HepG2 (cell line): Measurements from ENCODE around the gene DCP1B. TPM values are rescaled to one million over a fixed set of nuclear protein-coding genes. Genes with fewer than 3 reads are reported as not detected.

Source experiments
- ATAC-seq: fragments of 200-7000 bp; cut with Tn5 transposase; 3 replicates; pipeline ENCODE4 v1.9.1; 2020; ENCODE audit warnings: mild to moderate bottlenecking, moderate library complexity
- BruUV-seq: library from RNA; stranded (reverse); fragments of 400-500 nt; replicated peaks from 2 replicates; lab custom pipeline; 2021; lab: Mats Ljungman, UMichigan
- CTCF ChIA-PET: fragments of 300-600 bp; formaldehyde crosslinking; extraction: SDS; loops from one replicate; lab custom pipeline; 2021; ENCODE audit warnings: low total read pairs, inconsistent platforms, low intra/inter-chr PET ratio; lab: Yijun Ruan, JAX
- POLR2A ChIA-PET: fragments of 350-600 bp; sonication (Branson Sonifier 250); formaldehyde crosslinking; loops from one replicate; lab custom pipeline; 2020; ENCODE audit warnings: antibody characterized with exemption, inconsistent platforms; lab: Yijun Ruan, JAX
- DNase-seq: peaks from one replicate; pipeline ENCODE4 v3.0.0-alpha.2; 2015; ENCODE audit warnings: low spot score
- FAIRE-seq: peaks from 3 replicates; lab custom pipeline; 2011; peaks lifted over from hg19 to GRCh38; lab: Jason Lieb, UNC
- H2AFZ ChIP-seq: one replicate; pipeline ENCODE4 v1.6.1; 2011; ENCODE audit warnings: low read length, inconsistent platforms
- H3K27ac ChIP-seq: fragments of 300-600 bp; 3 replicates; pipeline ENCODE4 v1.8.0; 2011; ENCODE audit warnings: mixed run types, mild to moderate bottlenecking, mixed read lengths, low read length, inconsistent platforms; ENCODE audit not compliant: insufficient read depth; ENCODE audit errors: extremely low read length
- H3K27me3 ChIP-seq, 2 experiments: fragments of 200-600 bp in 1 of 2; 2 replicates in 1 of 2; 3 replicates in 1 of 2; pipeline versions ENCODE4 v1.6.0 to v1.8.0; 2011; ENCODE audit warnings: low read length in 2 of 2, mild to moderate bottlenecking in 2 of 2, moderate library complexity in 2 of 2, inconsistent platforms in 1 of 2; ENCODE audit not compliant: insufficient read depth in 2 of 2, control insufficient read depth in 1 of 2
- H3K36me3 ChIP-seq, 2 experiments: fragments of 200-600 bp in 1 of 2; replicated peaks in 1 of 2; 2 replicates in 1 of 2; 3 replicates in 1 of 2; pipeline versions ENCODE4 v1.5.1 to v1.8.0; 2011; ENCODE audit warnings: low read length in 2 of 2, inconsistent platforms in 1 of 2; ENCODE audit not compliant: insufficient read depth in 2 of 2, control insufficient read depth in 1 of 2
- H3K4me1 ChIP-seq: 2 replicates; pipeline ENCODE4 v1.5.1; 2012; ENCODE audit warnings: low read length, inconsistent platforms; ENCODE audit not compliant: insufficient read depth
- H3K4me2 ChIP-seq: 2 replicates; pipeline ENCODE4 v1.6.0; 2011; ENCODE audit warnings: low read depth, low read length, inconsistent platforms
- H3K4me3 ChIP-seq, 3 experiments: fragments of 200-600 bp in 1 of 3; sonication (generic), shearing (Covaris generic) in 1 of 3; replicated peaks in 1 of 3; 2 replicates each; pipeline ENCODE4 v1.5.1; 2011 to 2016; ENCODE audit warnings: low read length in 3 of 3, inconsistent platforms in 2 of 3, low read depth in 2 of 3, mild to moderate bottlenecking in 2 of 3, control low read depth in 1 of 3, mixed read lengths in 1 of 3; ENCODE audit not compliant: insufficient read depth in 1 of 3
- H3K79me2 ChIP-seq: one replicate; pipeline ENCODE4 v1.6.1; 2011; ENCODE audit warnings: low read length, inconsistent platforms; ENCODE audit not compliant: insufficient read depth
- H3K9ac ChIP-seq: 2 replicates; pipeline ENCODE4 v1.6.0; 2011; ENCODE audit warnings: mild to moderate bottlenecking, low read depth, low read length, inconsistent platforms; ENCODE audit not compliant: insufficient read depth
- H3K9me3 ChIP-seq: 2 replicates; pipeline ENCODE4 v1.5.1; 2012; ENCODE audit warnings: mild to moderate bottlenecking, low read length
- H4K20me1 ChIP-seq: 2 replicates; pipeline ENCODE4 v1.6.0; 2011; ENCODE audit warnings: inconsistent platforms, mild to moderate bottlenecking, low read length, moderate library complexity; ENCODE audit not compliant: insufficient read depth
- AHDC1 ChIP-seq: sonication (generic); formaldehyde crosslinking; IDR thresholded peaks from 2 replicates; pipeline ENCODE4 v1.5.1; 2020; ENCODE audit warnings: mild to moderate bottlenecking, missing genetic modification reagents, borderline replicate concordance
- ASH2L ChIP-seq: fragments of 300-600, 200-600 bp; sonication (generic); IDR thresholded peaks from 2 replicates; pipeline ENCODE4 v1.7.0; 2017; ENCODE audit warnings: low read depth, mild to moderate bottlenecking, moderate library complexity, mixed read lengths, low read length; ENCODE audit not compliant: insufficient read length
- DMAP1 ChIP-seq: IDR thresholded peaks from 2 replicates; pipeline ENCODE4 v1.6.1; 2016
- FOSL2 ChIP-seq: sonication (generic); formaldehyde crosslinking; IDR thresholded peaks from 2 replicates; pipeline ENCODE4 v1.4.0; 2020; ENCODE audit warnings: missing genetic modification reagents
- KIAA2018 ChIP-seq: sonication (generic); formaldehyde crosslinking; IDR thresholded peaks from 2 replicates; pipeline ENCODE4 v1.5.0; 2020; ENCODE audit warnings: mild to moderate bottlenecking, missing genetic modification reagents, borderline replicate concordance
- RARA ChIP-seq: IDR thresholded peaks from 2 replicates; pipeline ENCODE4 v1.6.1; 2016; ENCODE audit warnings: missing genetic modification reagents, missing compliant biosample characterization
- SAP130 ChIP-seq: IDR thresholded peaks from 2 replicates; pipeline ENCODE4 v1.6.1; 2016; ENCODE audit warnings: low read depth
- SOX13 ChIP-seq, 3 experiments: fragments of 450-650 bp in 1 of 3; sonication (generic) in 1 of 3; formaldehyde crosslinking in 1 of 3; IDR thresholded peaks in 2 of 3; conservative IDR thresholded peaks in 1 of 3; 2 replicates each; pipeline versions ENCODE4 v1.5.0 to v1.6.1; 2016 to 2020; ENCODE audit warnings: antibody characterized with exemption in 1 of 3, mild to moderate bottlenecking in 1 of 3, missing compliant biosample characterization in 1 of 3, missing genetic modification reagents in 1 of 3, moderate library complexity in 1 of 3
- ZNF264 ChIP-seq: sonication (generic); formaldehyde crosslinking; IDR thresholded peaks from 2 replicates; pipeline ENCODE4 v1.4.0; 2020; ENCODE audit warnings: missing genetic modification reagents
- ZNF644 ChIP-seq: IDR thresholded peaks from 2 replicates; pipeline ENCODE4 v1.6.1; 2016; ENCODE audit warnings: low read depth
- ZNF777 ChIP-seq: sonication (generic); formaldehyde crosslinking; IDR thresholded peaks from 2 replicates; pipeline ENCODE4 v1.4.0; 2020; ENCODE audit warnings: missing genetic modification reagents
- WGBS: methylation state at CpG from one replicate; pipeline ENCODE4 v1.1.6; 2017; ENCODE audit warnings: low lambda C conversion rate; 5-methylcytosine and 5-hydroxymethylcytosine counted together
- in situ Hi-C: cut with HindIII; loops from 2 replicates; pipeline ENCODE4 v1.10.0; 2017; ENCODE audit warnings: low pct_unique_long_range_greater_than_20kb; ENCODE audit not compliant: extremely low pct_ligation_motif_present
- intact Hi-C: fragments of 100-400 bp; cut with micrococcal nuclease; formaldehyde crosslinking; loops from one replicate; pipeline ENCODE4 v1.10.0; 2022; ENCODE audit not compliant: unreplicated experiment
- polyA plus RNA-seq, 8 experiments: library from polyadenylated mRNA; depleted of rRNA in 3 of 8; stranded (reverse) in 7 of 8; unstranded in 1 of 8; fragments of >200 nt; fragmentation: Illumina TruSeq in 4 of 8; extraction: Trizol in 4 of 8; gene quantifications; 2 replicates each; pipeline versions ENCODE4 v1.2.1 to v1.2.3, GENCODE V29; 2011 to 2016; ENCODE audit warnings: low read depth in 4 of 8, missing spikeins in 1 of 8, mixed read lengths in 1 of 8; ENCODE audit not compliant: insufficient read depth in 1 of 8
- total RNA-seq, 5 experiments: library from RNA; depleted of rRNA; stranded (reverse); fragments of >200 nt; fragmentation: Illumina TruSeq; extraction: Trizol; gene quantifications; 2 replicates each; pipeline ENCODE4 v1.2.3, GENCODE V29; 2016; ENCODE audit warnings: low read depth in 1 of 5

The DCP1B gene
- total and polyA plus RNA-seq, 2 of the 13 experiments (the other 11 are each of a cell fraction or from before 2014, with no cell fraction given): 11.4 to 27.2 TPM

- Histone ChIP-seq H3K4me3 (no peak overlapping the region), H4K20me1 (no peaks in the 10 kb centered on the region), H3K27ac (no peak overlapping the region), H3K4me2 (no peak overlapping the region), H3K79me2 (no peaks in the 10 kb centered on the region), H3K9ac (no peak overlapping the region), H3K27me3 (peaks cover 4 to 22% of the 10 kb centered on the region in 2 experiments; a peak in 3 of 5 replicates), H3K9me3 (no peaks in the 10 kb centered on the region), H2AFZ (no peak overlapping the region), H3K36me3 (no peaks in the 10 kb centered on the region), H3K4me1 (no peaks in the 10 kb centered on the region)
- no TSS peak for BruUV-seq
- no peak for DNase-seq
- intact Hi-C loops: loop anchor here (1.0 kb wide), 1 partner anchor 19 kb away; no protein-coding TSS in a partner anchor
- in situ Hi-C loops: no loop called here
- POLR2A ChIA-PET: no interaction called here
- no peak for FAIRE-seq
- CTCF ChIA-PET: no interaction called here
- no peak for ATAC-seq
- WGBS: 47% methylated on average over 3 of the region's 3 CpGs
- TF ChIP-seq AHDC1 (no peak), KIAA2018 (CRISPR knock-in tag) (no peak), ZNF644 (CRISPR knock-in tag) (no peak), ZNF777 (CRISPR knock-in tag) (no peak), DMAP1 (CRISPR knock-in tag) (no peak), ZNF264 (CRISPR knock-in tag) (no peak), RARA (CRISPR knock-in tag) (no peak), SOX13 (IDR thresholded peaks at IDR 0.05) (no peak), SOX13 (CRISPR knock-in tag; conservative IDR thresholded peaks at IDR 0.05 in 1 of 2, IDR thresholded peaks at IDR 0.05 in 1 of 2) (no peak), FOSL2 (CRISPR knock-in tag) (no peak), SAP130 (CRISPR knock-in tag) (no peak), ASH2L (no peak)
Measured at GRCh38 chr12:1910468-1910867, 93.8 kb downstream of the DCP1B start.
